Psoas muscle (tissue), 8 donors: ENCODE results near the gene LDLRAD1. TPM values are rescaled to one million over a fixed set of nuclear protein-coding genes. Genes with fewer than 3 reads are reported as not detected.

Experiments
- ATAC-seq, 4 donors: fragments of 200-7000 bp; cut with Tn5 transposase; one replicate each; pipeline ENCODE4 v1.9.1; 2020; ENCODE audit warnings: moderate library complexity in 3 of 4, mild to moderate bottlenecking in 2 of 4
- DNase-seq, 2 donors: peaks; one replicate each; pipeline ENCODE4 v3.0.0-alpha.2; 2020
- H3K27ac ChIP-seq: fragments of 200-600 bp; one replicate; pipeline ENCODE4 v1.8.0; 2022
- H3K27me3 ChIP-seq, 3 donors: fragments of 200-600 bp in 1 of 3; one replicate each; pipeline versions ENCODE4 v1.6.1 to v1.8.0; 2013 to 2022; ENCODE audit warnings: low read length in 2 of 3, mild to moderate bottlenecking in 2 of 3, moderate library complexity in 1 of 3; ENCODE audit not compliant: insufficient read depth in 3 of 3
- H3K36me3 ChIP-seq, 2 donors: fragments of 200-600 bp in 1 of 2; one replicate each; pipeline versions ENCODE4 v1.6.1 to v1.8.0; 2013 to 2022; ENCODE audit warnings: low read depth in 1 of 2, mild to moderate bottlenecking in 1 of 2, moderate library complexity in 1 of 2; ENCODE audit not compliant: insufficient read depth in 1 of 2
- H3K4me1 ChIP-seq: fragments of 200-600 bp; one replicate; pipeline ENCODE4 v1.8.0; 2022
- H3K4me3 ChIP-seq: fragments of 200-600 bp; one replicate; pipeline ENCODE4 v1.8.0; 2022; ENCODE audit warnings: mild to moderate bottlenecking
- H3K9me3 ChIP-seq: fragments of 200-600 bp; one replicate; pipeline ENCODE4 v1.8.0; 2022
- WGBS, 3 donors: extraction: QIAGEN DNeasy Blood & Tissue Kit; methylation state at CpG; one replicate each; pipeline versions ENCODE4 v1.1.6 to v1.1.7; 2013; 5-methylcytosine and 5-hydroxymethylcytosine counted together
- intact Hi-C, 2 donors: fragments of 100-400 bp; cut with DNase I; formaldehyde crosslinking; loops; one replicate each; pipeline versions ENCODE4 v1.11.0 to v1.14.2; 2022
- polyA plus RNA-seq, 3 donors: library from polyadenylated mRNA; stranded (reverse); fragments of 200-250 nt; gene quantifications; one replicate each; pipeline ENCODE4 v1.2.3, GENCODE V29; 2013
- total RNA-seq, 4 donors: library from RNA; stranded (reverse); fragmentation: NEBNext Ultra II Directional in 2 of 4; extraction: Animal tissue kit (Norgen Biotek cat#: 25700) in 2 of 4; gene quantifications; one replicate each; pipeline versions ENCODE4 v1.2.1 to v1.2.4, GENCODE V29; 2021 to 2023
- TF ChIP-seq, protein P1 (sequence below): fragments of 200-600 bp; IDR thresholded peaks from one replicate; pipeline ENCODE4 v1.8.0; 2022; ENCODE audit warnings: antibody characterized with exemption
- donor health status: healthy with polysubstance abuse.
- donor health status: DM: no; HTN: no; CAD: no; lungs with moderate emphysema.
- donor health status: Bipolar disorder and iron deficiency.
- donor health status: healthy.
- donor health status: DM: yes; HTN: yes; CAD: no.
- donor health status: DM: no; HTN: no; CAD: no.
- donor health status: DM: no; HTN: no; CAD: no.
- donor health status: DM: yes; HTN: yes; CAD: no.

The LDLRAD1 gene
- total and polyA plus RNA-seq, 7 donors: not detected

DNA sequence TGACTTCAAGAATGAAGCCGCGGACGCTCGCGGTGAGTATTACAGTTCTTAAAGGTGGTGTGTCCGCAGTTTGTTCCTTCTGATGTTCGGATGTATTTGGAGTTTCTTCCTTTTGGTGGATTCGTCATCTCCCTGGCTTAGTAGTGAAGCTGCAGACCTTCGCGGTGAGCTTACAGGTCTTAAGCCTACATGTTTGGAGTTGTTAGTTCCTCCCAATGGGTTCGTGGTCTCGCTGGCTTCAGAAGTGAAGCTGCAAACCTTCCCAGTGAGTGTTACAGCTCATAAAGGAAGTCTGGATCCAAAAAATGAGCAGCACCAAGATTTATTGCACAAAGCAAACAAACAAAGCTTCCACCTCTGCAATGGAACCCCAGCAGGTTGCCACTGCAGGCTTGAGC lies 14.7 kb downstream of the LDLRAD1 start:
- 87 to 93% (median 90%) methylated on average over 12 of the region's 12 CpGs for WGBS, 3 donors
- intact Hi-C loops: no loop called here

DNA sequence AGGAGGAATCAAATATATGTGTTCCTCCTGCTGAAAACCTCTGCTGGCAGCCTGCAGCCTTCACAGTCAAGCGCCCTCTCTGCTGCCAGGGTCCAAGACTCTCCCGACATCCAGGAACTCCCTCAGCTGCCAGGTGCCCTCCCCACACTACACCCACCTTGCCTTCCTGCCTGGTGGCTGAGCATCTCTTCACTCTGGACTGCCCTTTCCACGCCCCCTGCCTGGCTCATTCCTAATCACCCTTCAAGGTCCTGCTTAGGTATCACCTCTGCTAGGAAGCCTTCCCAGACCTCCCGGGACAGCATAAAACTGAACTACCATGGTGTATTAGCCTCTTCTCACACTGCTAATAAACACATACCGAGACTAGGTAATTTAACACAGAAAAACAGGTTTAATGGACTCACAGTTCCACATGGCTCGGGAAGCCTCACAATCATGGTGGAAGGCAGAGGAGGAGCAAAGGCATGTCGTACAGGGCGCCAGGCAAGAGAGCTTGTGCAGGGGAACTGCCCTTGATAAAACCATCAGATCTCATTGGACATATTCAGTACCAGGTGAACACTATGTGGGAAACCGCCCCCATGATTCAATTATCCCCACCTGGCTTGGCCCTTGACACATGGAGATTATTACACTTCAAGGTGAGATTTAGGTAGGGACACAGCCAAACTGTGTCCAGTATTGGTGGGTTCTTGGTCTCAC lies 15.3 kb downstream of the LDLRAD1 start:
- DNase-seq (no peak), ATAC-seq (no peak)
- no peaks in the 10 kb centered on the region for H3K9me3 ChIP-seq
- 55 to 82% (median 71%) methylated on average over 9 of the region's 9 CpGs for WGBS, 3 donors
- intact Hi-C loops: no loop called here
- H3K27me3 ChIP-seq: peaks cover 0 to 3% (median 0%) of the 10 kb centered on the region in 3 donors
- no peaks in the 10 kb centered on the region for H3K36me3 ChIP-seq
- H3K4me1 ChIP-seq: no peaks in the 10 kb centered on the region
- no peak overlapping the region for H3K4me3 ChIP-seq
- TF ChIP-seq, protein P1, sequence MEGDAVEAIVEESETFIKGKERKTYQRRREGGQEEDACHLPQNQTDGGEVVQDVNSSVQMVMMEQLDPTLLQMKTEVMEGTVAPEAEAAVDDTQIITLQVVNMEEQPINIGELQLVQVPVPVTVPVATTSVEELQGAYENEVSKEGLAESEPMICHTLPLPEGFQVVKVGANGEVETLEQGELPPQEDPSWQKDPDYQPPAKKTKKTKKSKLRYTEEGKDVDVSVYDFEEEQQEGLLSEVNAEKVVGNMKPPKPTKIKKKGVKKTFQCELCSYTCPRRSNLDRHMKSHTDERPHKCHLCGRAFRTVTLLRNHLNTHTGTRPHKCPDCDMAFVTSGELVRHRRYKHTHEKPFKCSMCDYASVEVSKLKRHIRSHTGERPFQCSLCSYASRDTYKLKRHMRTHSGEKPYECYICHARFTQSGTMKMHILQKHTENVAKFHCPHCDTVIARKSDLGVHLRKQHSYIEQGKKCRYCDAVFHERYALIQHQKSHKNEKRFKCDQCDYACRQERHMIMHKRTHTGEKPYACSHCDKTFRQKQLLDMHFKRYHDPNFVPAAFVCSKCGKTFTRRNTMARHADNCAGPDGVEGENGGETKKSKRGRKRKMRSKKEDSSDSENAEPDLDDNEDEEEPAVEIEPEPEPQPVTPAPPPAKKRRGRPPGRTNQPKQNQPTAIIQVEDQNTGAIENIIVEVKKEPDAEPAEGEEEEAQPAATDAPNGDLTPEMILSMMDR: no peak
- no peak overlapping the region for H3K27ac ChIP-seq

More for the DNA sequence above, 14.7 kb downstream of the LDLRAD1 start:
- Histone ChIP-seq H3K4me3 (no peak overlapping the region), H3K9me3 (no peaks in the 10 kb centered on the region), H3K27ac (no peak overlapping the region), H3K36me3 (no peaks in the 10 kb centered on the region), H3K27me3 (peaks cover 0 to 3% (median 0%) of the 10 kb centered on the region in 3 donors), H3K4me1 (no peaks in the 10 kb centered on the region)
- ATAC-seq (no peak), DNase-seq (no peak)
- TF ChIP-seq, protein P1: no peak

DNA sequence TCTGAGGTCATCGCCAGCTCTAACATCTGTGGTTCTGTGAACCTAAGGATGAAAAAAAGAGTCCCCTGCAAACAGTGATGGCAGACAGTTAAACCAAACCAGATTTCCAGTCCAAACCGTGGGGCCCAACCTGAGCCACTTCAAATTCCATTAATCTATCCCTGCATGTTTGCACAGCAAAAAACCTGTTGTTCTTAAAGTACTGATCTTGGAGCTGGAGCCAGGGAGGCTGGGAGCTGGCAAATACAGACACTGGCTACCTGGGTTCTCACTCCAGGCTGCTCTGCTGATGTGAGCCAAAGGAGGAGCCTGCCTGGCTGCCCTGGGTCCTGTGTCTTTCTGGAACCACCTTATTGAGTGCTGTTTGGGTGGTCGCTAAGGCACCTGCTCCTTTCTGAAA lies 16.4 kb downstream of the LDLRAD1 start:
- H3K27ac ChIP-seq: no peak overlapping the region
- H3K4me1 ChIP-seq: no peaks in the 10 kb centered on the region
- DNase-seq (no peak), ATAC-seq (no peak)
- H3K36me3 ChIP-seq: no peaks in the 10 kb centered on the region
- H3K9me3 ChIP-seq: no peaks in the 10 kb centered on the region
- TF ChIP-seq, protein P1: no peak
- peaks cover 0 to 3% (median 0%) of the 10 kb centered on the region in 3 donors for H3K27me3 ChIP-seq
- 49 to 57% (median 53%) methylated on average over 3 of the region's 3 CpGs for WGBS, 3 donors
- intact Hi-C loops: no loop called here
- no peak overlapping the region for H3K4me3 ChIP-seq

DNA sequence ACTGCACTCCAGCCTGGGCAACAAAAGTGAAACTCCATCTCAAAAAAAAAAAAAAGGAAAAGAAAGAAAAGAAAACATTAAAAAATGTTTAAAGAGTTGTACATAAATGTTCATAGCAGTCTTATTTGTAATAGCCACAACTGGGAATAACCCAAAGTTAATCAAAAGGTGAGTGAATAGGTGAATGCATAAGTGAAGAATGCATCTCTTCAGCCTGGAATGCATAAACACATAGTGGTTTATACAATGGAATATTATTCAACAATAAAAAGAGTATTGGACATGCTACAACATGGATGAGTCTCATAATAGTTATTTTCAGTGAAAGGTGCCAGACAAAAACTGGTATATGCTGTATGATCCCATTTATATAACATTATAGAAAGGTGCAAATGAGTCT lies 18.1 kb downstream of the LDLRAD1 start:
- intact Hi-C loops: no loop called here
- H3K27me3 ChIP-seq: peaks cover 0 to 3% (median 0%) of the 10 kb centered on the region in 3 donors
- H3K27ac ChIP-seq: no peak overlapping the region
- TF ChIP-seq, protein P1: no peak
- DNase-seq: no peak
- no peak overlapping the region for H3K4me3 ChIP-seq
- no peaks in the 10 kb centered on the region for H3K9me3 ChIP-seq
- H3K4me1 ChIP-seq: no peaks in the 10 kb centered on the region
- H3K36me3 ChIP-seq: no peaks in the 10 kb centered on the region
- ATAC-seq: no peak

DNA sequence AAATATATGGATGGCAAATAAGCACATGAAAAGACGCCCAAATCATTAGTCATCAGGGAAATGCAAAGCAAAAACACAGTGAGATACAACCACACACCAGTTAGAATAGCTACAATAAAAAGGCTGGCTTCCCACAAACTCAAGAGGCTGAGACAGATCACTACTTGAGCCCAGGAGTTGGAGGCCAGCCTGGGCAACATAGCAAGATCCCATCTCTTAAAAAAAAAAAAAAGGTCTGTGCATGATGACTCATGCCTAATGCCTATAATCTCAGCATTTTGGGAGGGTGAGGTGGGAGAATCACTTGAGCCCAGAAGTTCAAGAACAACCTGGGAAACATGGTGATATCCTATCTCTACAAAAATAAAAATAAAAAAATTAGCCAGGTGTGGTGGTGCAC lies 19.8 kb downstream of the LDLRAD1 start:
- intact Hi-C loops: no loop called here
- no peak for ATAC-seq
- H3K9me3 ChIP-seq: no peaks in the 10 kb centered on the region
- WGBS, 3 donors: 86 to 97% (median 95%) methylated on average over 1 of the region's 1 CpG
- no peak for DNase-seq
- no peak overlapping the region for H3K27ac ChIP-seq
- H3K27me3 ChIP-seq: no peaks in the 10 kb centered on the region
- no peaks in the 10 kb centered on the region for H3K36me3 ChIP-seq
- TF ChIP-seq, protein P1: no peak
- no peaks in the 10 kb centered on the region for H3K4me1 ChIP-seq
- no peak overlapping the region for H3K4me3 ChIP-seq
